IPS-11a (cell line): ENCODE results near the gene PCDHA4.

Experiments
- H3K4me3 ChIP-seq: one replicate; pipeline ENCODE4 v1.5.1; 2013; ENCODE audit warnings: low read depth, low read length, control low read depth

Gene PCDHA4

DNA sequence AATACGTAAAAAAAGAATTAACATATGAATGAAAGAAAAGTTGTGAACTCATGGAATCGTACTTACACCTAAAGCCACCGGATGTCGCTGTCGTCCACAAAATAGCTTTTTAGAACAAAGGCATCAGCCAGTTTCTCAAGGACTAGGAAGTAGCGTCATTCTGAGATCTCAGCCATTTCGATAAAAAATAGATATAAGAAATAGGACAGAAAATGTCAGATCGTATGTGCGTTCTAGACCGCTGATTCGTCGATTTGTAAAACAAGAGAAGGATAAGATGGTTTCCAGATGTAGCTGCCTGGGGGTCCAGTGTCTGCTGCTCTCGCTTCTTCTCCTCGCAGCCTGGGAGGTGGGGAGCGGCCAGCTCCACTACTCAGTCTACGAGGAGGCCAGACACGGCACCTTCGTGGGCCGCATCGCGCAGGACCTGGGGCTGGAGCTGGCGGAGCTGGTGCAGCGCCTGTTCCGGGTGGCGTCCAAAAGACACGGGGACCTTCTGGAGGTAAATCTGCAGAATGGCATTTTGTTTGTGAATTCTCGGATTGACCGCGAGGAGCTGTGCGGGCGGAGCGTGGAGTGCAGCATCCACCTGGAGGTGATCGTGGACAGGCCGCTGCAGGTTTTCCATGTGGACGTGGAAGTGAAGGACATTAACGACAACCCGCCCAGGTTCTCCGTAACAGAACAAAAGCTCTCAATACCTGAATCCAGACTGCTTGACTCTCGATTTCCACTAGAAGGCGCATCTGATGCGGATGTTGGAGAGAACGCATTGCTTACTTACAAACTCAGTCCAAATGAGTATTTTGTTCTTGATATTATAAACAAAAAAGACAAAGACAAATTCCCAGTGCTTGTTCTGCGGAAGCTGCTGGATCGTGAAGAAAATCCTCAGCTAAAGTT lies 49.2 kb downstream of the PCDHA4 start, which contains the start of gene PCDHA10:
Gene PCDHA10 (plus strand): TSS at position 126 of the 903 bp plus-strand sequence. CDS start 152 bp downstream, at position 278.
- H3K4me3 ChIP-seq = peak within 1 kb of the TSS; percentile 36

DNA sequence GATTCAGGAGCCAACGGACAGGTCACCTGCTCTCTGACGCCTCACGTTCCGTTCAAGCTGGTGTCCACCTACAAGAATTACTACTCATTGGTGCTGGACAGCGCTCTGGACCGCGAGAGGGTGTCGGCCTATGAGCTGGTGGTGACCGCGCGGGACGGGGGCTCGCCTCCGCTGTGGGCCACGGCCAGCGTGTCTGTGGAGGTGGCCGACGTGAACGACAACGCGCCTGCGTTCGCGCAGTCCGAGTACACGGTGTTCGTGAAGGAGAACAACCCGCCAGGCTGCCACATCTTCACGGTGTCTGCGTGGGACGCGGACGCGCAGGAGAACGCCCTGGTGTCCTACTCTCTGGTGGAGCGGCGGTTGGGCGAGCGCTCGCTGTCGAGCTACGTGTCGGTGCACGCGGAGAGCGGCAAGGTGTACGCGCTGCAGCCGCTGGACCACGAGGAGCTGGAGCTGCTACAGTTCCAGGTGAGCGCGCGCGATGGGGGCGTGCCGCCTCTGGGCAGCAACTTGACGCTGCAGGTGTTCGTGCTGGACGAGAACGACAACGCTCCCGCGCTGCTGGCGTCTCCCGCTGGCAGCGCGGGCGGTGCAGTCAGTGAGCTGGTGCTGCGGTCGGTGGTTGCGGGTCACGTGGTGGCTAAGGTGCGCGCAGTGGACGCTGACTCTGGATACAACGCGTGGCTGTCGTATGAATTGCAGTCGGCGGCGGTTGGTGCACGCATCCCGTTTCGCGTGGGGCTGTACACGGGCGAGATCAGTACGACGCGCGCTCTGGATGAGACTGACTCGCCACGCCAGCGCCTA lies 50.5 kb downstream of the PCDHA4 start:
- no peak overlapping the region for H3K4me3 ChIP-seq

DNA sequence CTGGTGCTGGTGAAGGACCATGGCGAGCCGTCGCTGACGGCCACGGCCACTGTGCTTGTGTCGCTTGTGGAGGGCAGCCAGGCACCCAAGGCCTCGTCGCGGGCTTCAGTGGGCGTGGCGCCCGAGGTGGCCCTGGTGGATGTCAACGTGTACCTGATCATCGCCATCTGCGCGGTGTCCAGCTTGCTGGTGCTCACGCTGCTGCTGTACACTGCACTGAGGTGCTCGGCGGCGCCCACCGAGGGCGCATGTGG lies 51.0 kb downstream of the PCDHA4 start:
- no peak overlapping the region for H3K4me3 ChIP-seq

DNA sequence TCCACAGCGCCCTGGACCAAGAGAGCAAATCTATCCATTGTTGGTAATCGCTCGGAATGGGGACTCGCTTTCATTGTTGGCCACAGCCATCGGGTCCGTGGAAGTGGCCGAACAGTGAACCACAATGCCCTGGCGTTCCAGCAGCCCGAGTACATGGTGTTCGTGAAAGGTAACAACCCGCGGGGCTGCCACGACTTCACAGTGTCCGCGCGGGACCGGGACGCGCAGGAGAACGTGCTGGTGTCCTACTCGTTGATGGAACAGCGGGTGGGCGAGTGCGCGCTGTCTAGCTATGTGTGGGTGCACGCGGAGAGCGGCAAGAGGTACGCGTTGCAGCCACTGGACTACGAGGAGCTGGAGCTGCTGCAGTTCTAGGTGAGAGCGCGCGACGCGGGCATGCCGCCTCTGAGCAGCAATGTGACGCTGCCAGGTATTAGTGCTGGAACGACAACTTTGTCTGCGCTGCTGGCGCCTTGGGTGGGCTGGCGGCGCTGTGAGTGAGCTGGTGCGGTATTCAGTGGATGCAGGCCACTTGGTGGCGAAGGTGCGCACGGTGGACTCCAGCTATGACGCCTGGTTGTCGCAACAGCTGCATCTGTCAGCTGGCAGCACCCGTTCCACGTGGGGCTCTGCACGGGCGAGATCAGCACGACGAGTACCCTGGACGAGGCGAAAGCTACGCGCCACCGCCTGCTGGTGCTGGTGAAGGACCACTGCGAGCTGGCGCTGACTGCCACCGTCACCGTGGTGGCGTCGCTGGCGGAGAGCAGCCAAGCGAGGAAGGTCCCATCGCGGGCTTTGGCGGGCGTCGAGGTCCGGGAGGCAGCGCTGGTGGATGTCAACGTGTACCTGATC lies 55.8 kb downstream of the PCDHA4 start:
- no peak overlapping the region for H3K4me3 ChIP-seq
